ENCODE results near the gene PBX3. TPM values are rescaled to one million over a fixed set of nuclear protein-coding genes. Genes with fewer than 3 reads are reported as not detected.

Gene PBX3
- total and polyA plus RNA-seq, 4 donors, result 7.3 to 18.9 (median 11.1) TPM

- no peak overlapping the region for H3K9ac ChIP-seq (ENCODE audit: low read depth in 1 of 2, low read length in 2 of 2)
- 91% methylated on average over 10 of the region's 10 CpGs for WGBS
- DNase-seq (ENCODE audit: low spot score), result no peak
- no peaks in the 10 kb centered on the region for H3K36me3 ChIP-seq (ENCODE audit: control insufficient read depth in 4 of 4, insufficient read depth in 3 of 4, low read depth in 1 of 4, low read length in 3 of 4)
- H3K27me3 ChIP-seq (ENCODE audit: control insufficient read depth in 4 of 4, insufficient read depth in 4 of 4, low read length in 3 of 4), result no peaks in the 10 kb centered on the region
- TF ChIP-seq ATF3 (IDR thresholded peaks at IDR 0.05) (no peak), HNF4A (conservative IDR thresholded peaks at IDR 0.05) (no peak)
- TF ChIP-seq, protein P1, sequence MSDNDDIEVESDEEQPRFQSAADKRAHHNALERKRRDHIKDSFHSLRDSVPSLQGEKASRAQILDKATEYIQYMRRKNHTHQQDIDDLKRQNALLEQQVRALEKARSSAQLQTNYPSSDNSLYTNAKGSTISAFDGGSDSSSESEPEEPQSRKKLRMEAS (IDR thresholded peaks at IDR 0.05), result no peak
- peaks cover 0 to 1% (median 0%) of the 10 kb centered on the region in 4 donors for H3K4me1 ChIP-seq (ENCODE audit: control insufficient read depth in 4 of 4, insufficient read depth in 4 of 4, low read length in 3 of 4)
- H3K4me3 ChIP-seq (ENCODE audit: low read depth in 1 of 3, low read length in 3 of 3), result no peak overlapping the region
- H3K9me3 ChIP-seq (ENCODE audit: control insufficient read depth in 4 of 4, low read length in 3 of 4), result no peaks in the 10 kb centered on the region
- no peak overlapping the region for H3K27ac ChIP-seq (ENCODE audit: low read depth in 1 of 2, low read length in 2 of 2)
These were observed 248.5 kb downstream of the PBX3 start for GRCh38 chr9:125995706-125996105.

DNA sequence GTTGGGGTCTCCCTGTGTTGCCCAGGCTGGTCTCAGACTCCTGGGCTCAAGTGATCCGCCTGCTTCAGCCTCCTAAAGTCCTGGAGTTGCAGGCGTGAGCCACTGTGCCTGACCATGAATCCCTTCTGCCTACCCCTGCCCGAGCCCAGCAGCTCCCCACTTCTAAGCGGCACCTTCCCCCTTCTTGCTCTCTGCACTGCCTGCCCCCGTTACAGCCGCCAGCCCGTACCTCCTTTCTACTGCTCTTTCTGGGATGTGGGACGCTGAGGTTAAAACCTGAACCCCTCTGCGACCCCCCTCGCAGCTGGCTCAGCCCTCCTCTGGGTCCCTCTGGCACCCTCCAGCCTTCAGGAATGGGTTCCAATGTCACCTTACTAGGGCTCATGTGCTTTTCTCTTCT, 249.6 kb downstream of the PBX3 start:
- Histone ChIP-seq H3K9ac (ENCODE audit: low read depth in 1 of 2, low read length in 2 of 2) (no peak overlapping the region), H3K27ac (ENCODE audit: low read depth in 1 of 2, low read length in 2 of 2) (no peak overlapping the region), H3K27me3 (ENCODE audit: control insufficient read depth in 4 of 4, insufficient read depth in 4 of 4, low read length in 3 of 4) (no peaks in the 10 kb centered on the region), H3K9me3 (ENCODE audit: control insufficient read depth in 4 of 4, low read length in 3 of 4) (no peaks in the 10 kb centered on the region), H3K36me3 (ENCODE audit: control insufficient read depth in 4 of 4, insufficient read depth in 3 of 4, low read depth in 1 of 4, low read length in 3 of 4) (no peaks in the 10 kb centered on the region), H3K4me1 (ENCODE audit: control insufficient read depth in 4 of 4, insufficient read depth in 4 of 4, low read length in 3 of 4) (peaks cover 3 to 12% (median 10%) of the 10 kb centered on the region in 4 donors), H3K4me3 (ENCODE audit: low read depth in 1 of 3, low read length in 3 of 3) (no peak overlapping the region)
- TF ChIP-seq RXRA (IDR thresholded peaks at IDR 0.05), result no peak
- TF ChIP-seq, protein P2, sequence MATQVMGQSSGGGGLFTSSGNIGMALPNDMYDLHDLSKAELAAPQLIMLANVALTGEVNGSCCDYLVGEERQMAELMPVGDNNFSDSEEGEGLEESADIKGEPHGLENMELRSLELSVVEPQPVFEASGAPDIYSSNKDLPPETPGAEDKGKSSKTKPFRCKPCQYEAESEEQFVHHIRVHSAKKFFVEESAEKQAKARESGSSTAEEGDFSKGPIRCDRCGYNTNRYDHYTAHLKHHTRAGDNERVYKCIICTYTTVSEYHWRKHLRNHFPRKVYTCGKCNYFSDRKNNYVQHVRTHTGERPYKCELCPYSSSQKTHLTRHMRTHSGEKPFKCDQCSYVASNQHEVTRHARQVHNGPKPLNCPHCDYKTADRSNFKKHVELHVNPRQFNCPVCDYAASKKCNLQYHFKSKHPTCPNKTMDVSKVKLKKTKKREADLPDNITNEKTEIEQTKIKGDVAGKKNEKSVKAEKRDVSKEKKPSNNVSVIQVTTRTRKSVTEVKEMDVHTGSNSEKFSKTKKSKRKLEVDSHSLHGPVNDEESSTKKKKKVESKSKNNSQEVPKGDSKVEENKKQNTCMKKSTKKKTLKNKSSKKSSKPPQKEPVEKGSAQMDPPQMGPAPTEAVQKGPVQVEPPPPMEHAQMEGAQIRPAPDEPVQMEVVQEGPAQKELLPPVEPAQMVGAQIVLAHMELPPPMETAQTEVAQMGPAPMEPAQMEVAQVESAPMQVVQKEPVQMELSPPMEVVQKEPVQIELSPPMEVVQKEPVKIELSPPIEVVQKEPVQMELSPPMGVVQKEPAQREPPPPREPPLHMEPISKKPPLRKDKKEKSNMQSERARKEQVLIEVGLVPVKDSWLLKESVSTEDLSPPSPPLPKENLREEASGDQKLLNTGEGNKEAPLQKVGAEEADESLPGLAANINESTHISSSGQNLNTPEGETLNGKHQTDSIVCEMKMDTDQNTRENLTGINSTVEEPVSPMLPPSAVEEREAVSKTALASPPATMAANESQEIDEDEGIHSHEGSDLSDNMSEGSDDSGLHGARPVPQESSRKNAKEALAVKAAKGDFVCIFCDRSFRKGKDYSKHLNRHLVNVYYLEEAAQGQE (IDR thresholded peaks at IDR 0.05), result no peak
- TF ChIP-seq SP1 (IDR thresholded peaks at IDR 0.05), result no peak
- TF ChIP-seq EGR1 (IDR thresholded peaks at IDR 0.05; ENCODE audit: low read depth in 2 of 2), result no peak
- TF ChIP-seq, protein P1 (IDR thresholded peaks at IDR 0.05), result no peak
- no peak for TF ChIP-seq YY1 (IDR thresholded peaks at IDR 0.05)
- TF ChIP-seq GABPA (IDR thresholded peaks at IDR 0.05 in 1 of 2, conservative IDR thresholded peaks at IDR 0.05 in 1 of 2), result no peak
- TF ChIP-seq FOXA1 (IDR thresholded peaks at IDR 0.05), result no peak
- TF ChIP-seq CTCF (IDR thresholded peaks at IDR 0.05; ENCODE audit: low read depth, low read length, missing input control), result no peak
- no peak for TF ChIP-seq FOXA2 (IDR thresholded peaks at IDR 0.05)
- no peak for TF ChIP-seq ZBTB33 (IDR thresholded peaks at IDR 0.05)
- no peak for TF ChIP-seq TAF1 (conservative IDR thresholded peaks at IDR 0.05)
- TF ChIP-seq NR2F2 (IDR thresholded peaks at IDR 0.05), result no peak
- no peak for TF ChIP-seq HNF4G (IDR thresholded peaks at IDR 0.05)
- no peak for TF ChIP-seq ATF3 (IDR thresholded peaks at IDR 0.05)
- no peak for TF ChIP-seq JUND (IDR thresholded peaks at IDR 0.05)
- no peak for TF ChIP-seq HNF4A (conservative IDR thresholded peaks at IDR 0.05)
- TF ChIP-seq RAD21 (IDR thresholded peaks at IDR 0.05), result no peak
- WGBS, result 93% methylated on average over 10 of the region's 10 CpGs
- DNase-seq (ENCODE audit: low spot score), result no peak
